ENCODE measurements around the gene NFASC. TPM values are rescaled to one million over a fixed set of nuclear protein-coding genes. Genes with fewer than 3 reads are reported as not detected.

The NFASC gene
- total RNA-seq, 1 experiment from 2014 or later, result not detected

DNA sequence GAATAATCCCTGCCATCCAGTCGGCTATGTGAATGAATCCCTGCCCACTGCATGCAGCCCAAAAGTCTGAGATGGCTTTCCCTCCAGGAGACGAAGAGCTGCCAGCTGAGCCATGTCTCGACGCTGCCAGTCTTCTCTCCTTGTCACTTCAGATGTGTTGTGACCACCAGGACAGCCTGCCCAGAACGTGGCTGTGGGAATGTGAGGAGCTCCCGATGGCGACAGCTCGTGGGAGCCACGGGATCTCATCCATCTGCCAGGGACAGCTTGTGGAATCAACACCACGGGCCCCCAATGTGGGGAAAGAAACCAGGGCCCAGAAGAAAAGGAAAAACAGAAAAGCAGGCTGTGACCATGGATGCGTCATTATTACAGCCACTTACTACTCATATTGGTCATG is 67.2 kb downstream of the NFASC start:
- no peak for DNase-seq (ENCODE audit: low read depth)
- in situ Hi-C loops (cut with HindIII; ENCODE audit: low pct_unique_long_range_greater_than_20kb, low sequenced_read_pairs), result no loop called here

DNA sequence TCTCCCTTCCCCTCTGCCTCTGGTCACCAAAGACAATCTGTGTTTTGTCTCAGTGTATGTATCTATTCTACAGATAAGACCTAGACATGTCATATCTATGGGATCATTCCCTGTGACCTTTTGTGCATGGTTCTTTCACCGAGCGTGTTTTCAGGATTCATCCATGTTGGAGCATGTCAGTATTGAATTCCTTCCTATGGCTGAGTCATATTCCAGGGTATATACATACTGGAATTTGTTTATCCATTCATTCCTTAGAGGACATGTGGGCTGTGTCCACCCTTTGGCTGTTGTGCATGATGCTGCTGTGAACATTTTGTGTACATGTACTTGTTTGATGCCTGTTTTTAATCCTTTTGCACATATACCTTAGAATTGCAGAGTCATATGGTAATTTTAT is 69.9 kb downstream of the NFASC start:
- no peak for DNase-seq (ENCODE audit: low read depth)
- in situ Hi-C loops (cut with HindIII; ENCODE audit: low pct_unique_long_range_greater_than_20kb, low sequenced_read_pairs), result no loop called here

DNA sequence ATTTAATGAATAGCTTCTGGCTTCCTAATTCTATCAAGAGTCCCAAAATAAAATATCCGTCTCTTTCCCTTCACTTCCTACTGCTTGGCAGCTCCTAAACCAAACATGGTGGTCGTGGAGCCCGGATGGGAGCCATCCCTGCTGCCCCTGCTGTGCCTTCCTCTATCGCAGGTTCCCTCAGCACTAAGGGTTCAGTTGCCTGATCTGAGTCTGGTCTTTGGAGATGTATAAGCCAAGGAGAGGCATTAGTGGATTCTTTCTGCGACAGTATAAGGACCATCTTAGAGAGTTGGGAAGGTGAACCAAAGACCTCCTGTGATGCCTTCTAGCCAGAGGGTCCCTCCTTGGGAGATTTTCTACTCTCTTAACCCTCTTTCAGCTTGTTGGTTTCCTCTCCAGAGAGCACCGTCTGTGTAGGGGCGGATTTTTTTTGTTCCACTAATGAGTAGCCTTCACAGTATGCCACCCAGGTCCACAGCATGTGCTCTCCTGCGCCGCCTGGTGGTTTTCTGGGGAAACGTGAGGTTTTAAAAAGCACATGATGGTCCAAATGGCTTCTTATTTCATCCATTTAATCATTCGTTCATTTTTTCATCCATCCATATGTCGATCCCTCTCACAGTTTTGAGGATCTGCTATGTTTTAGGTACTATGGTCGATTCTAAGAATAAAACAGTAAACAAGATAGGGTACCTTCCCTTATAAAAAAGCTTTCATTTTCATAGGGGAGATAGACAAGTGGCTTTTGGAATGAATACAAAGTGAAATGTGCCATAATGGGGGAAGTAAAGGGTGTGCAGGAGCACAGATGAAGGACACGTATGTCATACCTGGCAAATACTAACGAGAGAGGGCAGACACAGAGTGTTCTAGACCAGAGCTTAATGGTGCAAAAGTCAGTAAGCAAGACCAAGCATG is 71.0 kb downstream of the NFASC start:
- in situ Hi-C loops (cut with HindIII; ENCODE audit: low pct_unique_long_range_greater_than_20kb, low sequenced_read_pairs), result no loop called here
- peak; percentile 27 for DNase-seq (ENCODE audit: low read depth)

DNA sequence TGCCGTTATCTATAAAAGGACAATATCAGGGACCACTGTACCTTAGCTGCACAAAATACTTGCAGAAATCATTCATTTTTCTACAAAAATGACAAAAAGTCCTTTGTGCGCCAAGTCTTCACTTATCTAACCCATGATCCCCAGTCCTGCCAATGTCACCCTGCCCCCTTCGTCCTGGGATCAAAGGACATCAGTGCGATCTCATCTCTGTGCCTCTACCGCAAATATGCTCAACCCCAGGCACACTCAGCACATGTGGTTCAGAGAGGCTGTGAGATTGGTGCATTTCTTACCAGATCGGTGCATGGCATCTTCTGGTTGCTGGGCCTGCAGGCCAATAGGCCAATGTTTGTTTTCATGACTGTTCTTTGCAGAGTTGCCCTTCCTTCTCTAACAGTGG is 72.8 kb downstream of the NFASC start:
- in situ Hi-C loops (cut with HindIII; ENCODE audit: low pct_unique_long_range_greater_than_20kb, low sequenced_read_pairs), result no loop called here
- no peak for DNase-seq (ENCODE audit: low read depth)

DNA sequence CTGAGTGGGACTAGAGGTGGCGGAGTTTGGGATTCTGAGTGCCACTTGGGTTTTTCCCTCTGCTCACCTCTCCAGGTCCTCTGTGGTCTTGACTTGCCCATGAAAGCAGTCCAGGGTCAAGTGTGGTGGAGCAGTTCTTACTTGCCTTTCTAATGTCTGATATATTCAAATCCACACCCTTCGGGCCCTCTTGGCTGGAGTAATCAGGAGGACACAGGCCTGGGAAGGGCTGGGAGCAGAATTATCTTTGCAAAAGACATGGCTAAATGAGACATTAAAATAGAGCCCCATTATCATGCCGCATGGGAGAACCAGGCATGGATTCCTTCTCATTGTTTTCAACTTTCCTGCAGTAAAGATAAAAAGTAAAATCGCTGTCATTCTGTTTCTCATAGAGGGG is 74.0 kb downstream of the NFASC start:
- no peak for DNase-seq (ENCODE audit: low read depth)
- in situ Hi-C loops (cut with HindIII; ENCODE audit: low pct_unique_long_range_greater_than_20kb, low sequenced_read_pairs), result no loop called here

DNA sequence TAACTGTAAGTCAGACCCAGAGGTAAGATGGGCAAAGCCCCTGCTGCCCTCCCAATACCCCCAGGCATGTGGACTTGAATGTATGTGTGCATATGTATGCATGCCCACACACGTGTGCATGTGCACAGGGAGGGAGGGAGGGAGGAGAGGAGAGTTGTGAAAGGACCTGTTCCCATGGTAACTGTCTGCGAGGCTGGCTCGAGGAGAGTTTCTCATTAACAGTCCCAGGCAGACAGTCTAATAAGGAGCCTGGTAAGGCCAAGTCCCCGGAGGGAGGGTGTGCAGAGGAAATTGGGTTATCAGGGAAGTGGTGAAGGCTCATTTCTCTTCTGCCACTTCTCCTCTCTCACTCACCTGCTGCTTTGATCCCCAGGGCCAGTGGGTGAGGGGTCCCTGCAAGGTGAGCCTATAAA is 74.9 kb downstream of the NFASC start:
- in situ Hi-C loops (cut with HindIII; ENCODE audit: low pct_unique_long_range_greater_than_20kb, low sequenced_read_pairs), result no loop called here
- no peak for DNase-seq (ENCODE audit: low read depth)

DNA sequence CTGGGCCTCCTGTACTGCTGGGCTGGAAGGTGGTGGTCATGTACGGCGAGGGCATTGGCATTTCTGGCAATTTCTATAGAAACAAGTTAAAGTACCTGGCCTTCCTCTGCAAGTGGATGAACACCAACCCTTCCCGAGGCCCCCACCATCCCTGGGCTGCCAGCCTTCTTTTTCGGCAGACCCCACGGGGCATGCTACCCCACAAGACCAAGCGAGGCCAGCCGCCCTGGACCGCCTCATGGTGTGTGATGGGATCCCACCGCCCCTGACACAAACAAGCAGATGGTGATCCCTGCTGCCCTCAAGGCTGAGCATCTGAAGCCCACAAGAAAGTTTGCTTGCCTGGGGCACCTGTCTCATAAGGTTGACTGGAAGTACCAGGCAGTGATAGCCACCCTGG is 76.0 kb downstream of the NFASC start:
- in situ Hi-C loops (cut with HindIII; ENCODE audit: low pct_unique_long_range_greater_than_20kb, low sequenced_read_pairs), result no loop called here
- DNase-seq (ENCODE audit: low read depth), result no peak

DNA sequence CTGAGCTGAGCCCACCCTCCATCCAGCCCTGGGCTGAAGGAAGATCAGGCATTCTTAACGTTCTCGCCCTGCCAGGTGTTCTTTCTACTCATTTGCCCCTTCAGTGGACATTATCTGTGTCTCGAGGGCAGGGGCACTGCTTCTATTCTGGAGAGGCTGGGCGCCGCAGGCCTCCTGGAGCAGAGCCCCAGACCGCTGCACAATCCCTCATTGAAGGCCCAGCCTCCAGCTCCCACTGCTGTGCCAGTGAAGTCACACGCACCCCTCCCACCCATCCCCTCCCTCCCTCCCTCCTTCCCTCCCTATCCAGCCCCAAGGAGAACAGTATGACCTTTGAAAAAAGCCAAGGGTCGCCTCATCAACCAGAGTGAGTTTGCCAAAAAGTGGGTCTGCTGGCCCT is 76.7 kb downstream of the NFASC start:
- in situ Hi-C loops (cut with HindIII; ENCODE audit: low pct_unique_long_range_greater_than_20kb, low sequenced_read_pairs), result no loop called here

DNA sequence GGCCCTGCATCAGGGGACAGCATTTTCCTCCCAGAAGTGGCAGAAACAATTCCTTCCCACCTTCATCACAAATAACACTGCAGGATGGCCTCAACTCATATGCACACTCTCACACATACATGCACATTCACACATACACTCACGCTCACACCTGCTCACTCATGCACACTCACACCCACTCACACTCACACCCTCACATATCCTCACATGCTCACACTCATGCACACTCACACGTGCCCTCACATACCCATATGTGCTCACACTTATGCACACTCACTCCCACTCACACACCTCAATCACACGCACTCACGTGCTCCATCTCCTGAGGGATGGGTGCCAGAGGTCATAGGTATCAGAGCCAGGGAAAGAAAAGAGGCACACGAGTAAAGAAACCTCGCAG is 77.1 kb downstream of the NFASC start:
- DNase-seq (ENCODE audit: low read depth), result no peak
- in situ Hi-C loops (cut with HindIII; ENCODE audit: low pct_unique_long_range_greater_than_20kb, low sequenced_read_pairs), result no loop called here

More for the DNA sequence above, 76.7 kb downstream of the NFASC start:
- no peak for DNase-seq (ENCODE audit: low read depth)

DNA sequence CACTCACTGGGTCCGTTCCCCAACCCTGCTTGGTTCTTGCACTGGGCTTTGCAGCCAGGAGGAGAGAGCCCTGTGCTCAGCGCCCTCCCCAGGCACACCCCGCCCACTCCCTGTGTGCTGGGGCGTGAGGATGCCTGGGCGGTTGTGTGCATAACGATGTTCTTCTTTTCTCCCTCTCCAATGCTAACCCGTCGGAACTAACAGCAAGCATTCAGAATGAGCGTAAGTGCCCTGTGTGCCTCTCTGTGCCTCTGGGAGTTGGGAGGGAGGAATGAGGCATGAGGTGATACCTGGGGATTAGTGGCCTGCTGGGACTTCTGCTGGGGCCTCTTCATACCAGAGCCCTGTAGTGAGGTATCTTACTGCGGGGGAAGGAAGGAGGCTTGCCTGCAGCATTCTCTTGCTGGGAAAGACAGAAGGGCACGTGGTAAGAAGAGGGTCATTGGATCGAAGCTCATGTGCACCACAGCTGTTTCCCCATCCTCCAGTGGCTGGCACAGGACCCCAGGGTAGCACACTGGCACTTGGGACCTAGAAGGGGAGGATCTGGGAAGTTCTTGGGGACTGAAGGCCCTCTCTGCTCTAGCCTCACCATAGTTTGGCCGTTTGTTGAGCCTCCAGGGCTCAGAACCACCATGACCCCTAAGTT is 79.8 kb downstream of the NFASC start:
- in situ Hi-C loops (cut with HindIII; ENCODE audit: low pct_unique_long_range_greater_than_20kb, low sequenced_read_pairs), result no loop called here
- DNase-seq (ENCODE audit: low read depth), result no peak

DNA sequence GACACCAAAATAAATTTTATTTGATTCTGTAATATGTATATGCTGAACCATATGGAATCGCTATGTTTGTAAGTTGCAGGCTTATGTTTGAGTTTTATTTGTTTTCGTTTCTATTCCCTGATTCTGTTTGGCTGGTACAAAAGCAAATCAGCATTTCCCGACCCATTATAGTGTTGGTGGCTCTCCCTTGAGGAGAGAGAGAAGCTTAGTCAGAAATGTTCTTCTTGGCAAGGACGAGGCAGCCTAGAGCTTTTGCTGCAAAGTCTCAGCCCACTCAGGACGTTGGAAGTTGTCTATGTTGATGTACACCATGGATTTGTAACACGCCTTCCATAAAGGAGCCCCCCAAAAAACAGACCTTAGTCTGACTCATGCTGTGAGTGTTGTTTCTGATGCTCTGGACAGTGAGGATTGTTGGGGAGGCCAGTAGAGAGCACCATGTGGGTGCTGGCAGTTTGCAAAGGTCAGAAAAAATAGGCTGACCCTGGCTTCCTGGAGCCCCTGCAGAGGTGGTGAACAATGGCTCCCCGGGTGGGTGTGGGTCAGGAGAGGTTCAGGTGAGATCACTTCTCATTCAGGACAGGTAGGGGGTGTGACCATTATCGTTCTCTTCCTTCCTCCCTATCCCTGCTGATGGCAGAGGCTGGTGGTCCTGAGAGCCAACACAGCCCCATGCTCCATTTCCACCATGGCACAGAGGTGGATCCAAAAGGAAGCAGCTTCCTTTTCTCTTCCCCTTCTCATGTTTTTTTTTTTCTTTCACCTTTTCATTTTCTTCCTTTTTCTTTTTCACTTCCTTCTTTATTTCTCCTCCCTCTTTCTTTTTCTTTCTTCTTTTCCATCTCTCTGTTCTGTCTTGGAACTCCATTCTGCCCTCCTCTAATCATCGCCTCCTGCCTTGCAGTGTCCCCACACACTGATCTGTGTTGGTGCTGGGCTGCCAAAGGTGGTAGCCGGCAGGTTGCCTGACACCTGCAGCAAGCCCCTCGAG is 88.0 kb downstream of the NFASC start:
- no peak for DNase-seq (ENCODE audit: low read depth)
- in situ Hi-C loops (cut with HindIII; ENCODE audit: low pct_unique_long_range_greater_than_20kb, low sequenced_read_pairs), result no loop called here

DNA sequence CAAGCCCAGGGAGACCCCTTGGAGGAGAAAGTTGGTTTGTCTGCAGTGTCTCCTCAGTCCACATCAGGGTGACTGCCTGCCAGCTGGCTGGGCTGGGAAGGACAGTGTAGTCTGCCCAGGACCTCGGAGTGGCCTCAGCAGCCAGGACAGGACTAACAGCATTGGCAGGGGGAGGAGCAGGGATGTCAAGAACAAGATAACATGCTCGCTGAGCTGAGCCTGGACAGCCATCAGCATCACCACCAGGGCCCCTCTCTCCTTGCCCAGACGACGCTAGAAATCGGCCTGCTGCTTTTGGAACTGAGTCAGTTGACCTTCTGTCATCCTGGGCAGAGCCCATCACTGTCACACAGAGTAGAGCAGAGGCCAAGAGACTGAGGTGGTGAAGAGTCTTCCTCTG is 88.7 kb downstream of the NFASC start:
- in situ Hi-C loops (cut with HindIII; ENCODE audit: low pct_unique_long_range_greater_than_20kb, low sequenced_read_pairs), result no loop called here
- no peak for DNase-seq (ENCODE audit: low read depth)

DNA sequence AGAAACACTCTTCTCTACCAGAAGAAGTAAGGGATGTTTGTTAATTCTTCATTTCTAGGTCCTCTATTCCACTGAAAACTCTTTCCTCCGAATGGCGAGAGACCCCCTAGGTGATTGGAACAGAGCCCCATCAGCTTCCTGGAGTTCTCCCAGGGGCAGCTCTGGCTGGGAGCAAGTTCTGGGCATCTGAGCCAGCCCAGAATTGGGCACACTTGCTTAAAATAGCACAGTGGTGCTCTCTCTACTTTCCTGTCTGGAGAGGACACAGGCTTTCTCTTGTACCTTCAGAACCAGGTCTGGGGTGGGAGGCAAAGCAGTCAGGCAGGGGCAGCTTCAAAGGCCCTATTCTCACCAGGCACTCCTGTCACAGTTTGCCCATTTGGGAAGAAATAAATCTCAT is 89.2 kb downstream of the NFASC start:
- in situ Hi-C loops (cut with HindIII; ENCODE audit: low pct_unique_long_range_greater_than_20kb, low sequenced_read_pairs), result no loop called here
- DNase-seq (ENCODE audit: low read depth), result no peak

DNA sequence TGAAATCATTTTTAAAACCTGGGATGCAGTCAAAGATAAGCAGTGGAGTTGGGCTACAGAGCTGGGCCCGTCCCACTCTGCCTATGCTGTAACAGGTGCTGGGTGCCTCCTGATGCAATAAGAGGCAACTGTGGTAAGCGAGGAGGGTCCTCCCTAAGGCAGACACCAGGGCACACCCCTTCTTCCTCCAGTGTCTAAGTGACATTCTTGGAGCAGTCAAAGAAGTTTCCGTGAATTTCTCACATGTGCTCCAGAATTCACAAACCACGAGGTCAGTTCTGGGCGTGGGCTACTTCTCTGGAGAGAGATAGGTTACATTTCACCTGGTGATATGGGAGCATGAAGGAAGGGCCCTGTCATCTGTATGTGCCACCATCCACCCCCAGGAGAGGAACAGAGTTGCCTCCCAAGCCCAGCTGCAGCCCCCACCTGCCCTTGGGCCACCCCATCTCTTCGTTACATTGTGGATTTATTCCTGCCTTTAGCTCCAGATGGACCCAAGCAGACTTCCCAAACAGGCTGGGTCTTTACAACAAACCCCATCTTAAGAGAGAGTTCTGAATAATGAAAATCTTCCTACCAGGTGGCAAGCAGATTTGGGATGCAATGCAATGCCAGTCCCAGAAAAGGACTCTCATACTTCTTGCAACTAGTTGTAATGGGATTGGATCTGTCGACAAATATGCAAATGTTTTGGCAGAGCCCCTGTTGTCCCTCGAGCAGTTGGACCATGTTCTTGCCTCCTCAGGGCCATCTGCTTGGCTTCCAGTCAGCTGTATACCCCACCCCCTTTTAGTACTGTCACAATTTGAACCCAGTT is 89.9 kb downstream of the NFASC start:
- in situ Hi-C loops (cut with HindIII; ENCODE audit: low pct_unique_long_range_greater_than_20kb, low sequenced_read_pairs), result no loop called here
- no peak for DNase-seq (ENCODE audit: low read depth)

DNA sequence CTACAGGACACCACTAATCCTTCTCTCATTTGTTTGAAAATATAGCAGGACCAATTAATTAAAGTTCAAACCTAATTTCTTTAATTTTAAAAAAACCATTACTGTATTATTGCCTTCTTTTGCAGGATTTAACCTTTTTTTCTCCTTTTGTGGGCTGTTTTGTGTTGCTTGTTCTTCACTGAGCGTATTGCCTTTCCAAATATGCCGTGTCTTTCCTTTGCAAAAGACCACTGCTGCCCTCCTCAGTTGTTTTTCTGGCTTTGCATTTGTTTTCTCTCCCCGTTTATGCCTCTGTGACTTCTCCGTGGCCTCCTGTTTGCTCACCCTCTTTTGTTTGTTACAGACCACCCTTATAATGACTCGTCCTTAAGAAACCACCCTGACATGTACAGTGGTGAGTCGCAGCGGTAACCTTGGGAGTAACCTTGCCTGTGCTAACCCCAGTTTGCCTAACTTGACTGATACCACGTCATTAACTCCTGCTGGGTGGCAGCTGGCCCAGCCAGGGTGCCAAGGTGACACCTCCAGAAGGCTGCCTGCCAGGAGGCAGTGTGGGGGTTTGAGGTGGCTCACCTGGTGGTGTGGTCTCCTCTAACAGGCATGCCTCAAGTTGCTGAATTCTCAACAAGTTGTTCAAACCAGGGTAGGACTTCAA is 91.2 kb downstream of the NFASC start:
- in situ Hi-C loops (cut with HindIII; ENCODE audit: low pct_unique_long_range_greater_than_20kb, low sequenced_read_pairs), result no loop called here

DNA sequence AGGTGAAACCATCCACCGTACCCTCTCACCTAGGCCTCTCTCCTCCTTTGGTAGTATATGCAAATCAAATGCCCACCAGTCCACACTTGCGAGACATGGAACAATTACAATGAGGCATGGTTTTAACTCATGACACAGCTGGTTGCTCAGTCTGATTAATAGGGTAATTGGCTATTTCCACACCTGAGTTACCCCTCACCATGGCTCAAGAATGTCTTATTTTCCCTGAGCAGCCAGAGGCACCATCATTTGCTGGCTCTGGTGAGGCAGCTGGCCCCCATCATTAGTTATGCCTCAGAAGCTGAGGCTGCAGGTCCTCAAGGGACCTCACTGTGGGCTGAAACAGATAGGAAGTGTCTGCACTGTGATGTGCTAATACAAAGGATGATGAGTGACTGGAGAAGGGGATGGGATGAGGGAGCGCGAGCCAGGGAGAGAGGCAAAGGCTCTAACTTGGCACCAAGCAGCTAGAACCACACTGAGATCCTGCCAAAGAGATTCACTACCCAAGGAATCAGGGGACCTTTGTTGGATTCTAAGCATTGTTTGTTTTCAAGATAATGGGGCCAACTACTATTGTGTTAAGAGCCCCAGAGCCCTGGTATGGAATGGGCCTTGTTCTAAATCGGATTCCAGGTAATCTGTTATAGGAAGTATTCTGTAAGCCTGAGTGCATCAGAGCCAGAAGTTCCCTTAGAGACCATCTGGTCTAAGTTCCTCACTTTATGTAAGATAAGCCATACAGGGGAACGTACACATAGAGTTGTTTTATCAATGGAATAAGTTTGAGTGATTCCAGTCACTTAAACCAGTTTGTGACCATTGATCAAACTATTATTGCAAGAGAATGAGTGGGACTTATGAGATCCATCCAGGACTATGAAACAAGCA is 92.3 kb downstream of the NFASC start:
- in situ Hi-C loops (cut with HindIII; ENCODE audit: low pct_unique_long_range_greater_than_20kb, low sequenced_read_pairs), result no loop called here
- DNase-seq (ENCODE audit: low read depth), result no peak

More for the DNA sequence above, 91.2 kb downstream of the NFASC start:
- DNase-seq (ENCODE audit: low read depth), result no peak
